ENCODE data around the gene SPATC1L.
"Not testable (repeated sequence)": the region's sequence is repeated elsewhere in the genome, so short reads cannot be mapped to it uniquely, and the experiment has no call there.

Gene SPATC1L

DNA sequence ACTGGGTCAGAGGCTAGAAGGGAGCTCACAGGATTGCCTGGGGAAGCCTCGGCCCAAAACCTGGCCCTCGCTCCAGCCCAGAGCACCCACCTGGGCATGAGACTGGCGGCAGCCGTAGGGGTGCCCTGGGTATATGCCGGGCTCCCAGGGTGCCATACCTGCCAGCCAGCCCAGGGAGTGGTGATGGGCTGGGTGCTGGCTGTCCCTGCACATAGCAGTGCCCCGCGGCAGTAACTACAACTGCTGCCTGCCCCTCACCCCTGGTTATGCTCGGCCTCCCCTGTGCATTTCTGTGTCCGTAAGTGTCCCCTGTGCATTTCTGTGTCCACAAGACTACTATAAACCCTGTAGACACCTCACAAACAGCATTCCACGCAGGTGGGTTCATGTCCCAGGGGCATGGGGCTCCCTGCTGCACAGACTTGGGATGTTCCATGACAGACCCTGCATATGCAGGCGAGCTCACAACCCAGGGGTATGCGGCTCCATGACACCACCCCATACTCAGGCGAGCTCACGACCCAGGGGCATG lies 5.8 kb upstream of the SPATC1L start:
- H3K36me3 Mint-ChIP-seq (ENCODE audit: insufficient read depth), result peaks cover 3% of the 10 kb centered on the region
- DNase-seq (ENCODE audit: low spot score in 2 of 2), result no peak
- H3K27me3 Mint-ChIP-seq, result no peaks in the 10 kb centered on the region
- no peaks in the 10 kb centered on the region for H3K4me1 Mint-ChIP-seq
- no peak overlapping the region for H3K4me3 Mint-ChIP-seq
- no peak for ATAC-seq (replicated peaks; ENCODE audit: extremely low read depth, poor library complexity, severe bottlenecking)
- no peaks in the 10 kb centered on the region for H3K9me3 Mint-ChIP-seq
- no peak overlapping the region for H3K27ac Mint-ChIP-seq (ENCODE audit: low read depth)

DNA sequence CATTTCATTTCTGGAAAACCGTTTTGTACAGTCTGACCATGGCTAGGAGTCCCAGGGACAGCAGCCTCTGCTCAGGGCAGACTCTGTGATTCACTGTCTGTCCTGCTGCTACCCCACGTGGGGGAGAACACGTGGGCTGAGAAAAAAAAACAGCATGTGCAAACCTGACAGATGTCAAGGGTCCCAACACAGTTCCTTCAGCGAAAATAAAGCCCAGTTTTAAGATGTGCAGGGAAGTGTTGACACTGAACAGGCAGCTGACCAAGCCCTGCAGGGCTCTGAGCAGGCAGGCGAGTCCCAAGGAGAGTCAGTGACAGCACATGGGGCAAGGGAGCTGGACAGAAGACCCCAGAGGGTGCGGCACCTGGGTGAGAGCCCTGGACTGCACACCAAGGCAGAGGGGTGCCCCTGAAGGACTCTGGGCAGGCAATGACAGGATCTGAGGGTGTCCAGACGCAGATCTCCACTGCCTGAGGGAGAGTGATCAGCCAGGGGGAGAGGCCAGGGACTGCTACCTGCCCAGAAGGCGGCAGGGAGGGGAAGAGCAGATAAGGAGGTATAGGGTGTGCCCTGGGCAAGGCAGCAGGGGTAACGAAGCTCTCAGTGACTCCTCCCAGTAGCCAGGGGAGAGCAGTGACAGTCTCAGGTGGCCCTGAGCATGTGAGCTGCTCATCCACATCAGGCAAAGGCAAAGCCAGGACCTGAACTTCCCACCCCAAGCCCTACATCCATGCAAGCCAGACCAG lies 5.1 kb upstream of the SPATC1L start:
- Mint-ChIP-seq H3K4me3 (no peak overlapping the region), H3K9me3 (no peaks in the 10 kb centered on the region), H3K27ac (ENCODE audit: low read depth) (no peak overlapping the region), H3K36me3 (ENCODE audit: insufficient read depth) (peaks cover 4% of the 10 kb centered on the region), H3K4me1 (no peaks in the 10 kb centered on the region), H3K27me3 (no peaks in the 10 kb centered on the region)
- DNase-seq (ENCODE audit: low spot score in 2 of 2) (no peak), ATAC-seq (replicated peaks; ENCODE audit: extremely low read depth, poor library complexity, severe bottlenecking) (no peak)

DNA sequence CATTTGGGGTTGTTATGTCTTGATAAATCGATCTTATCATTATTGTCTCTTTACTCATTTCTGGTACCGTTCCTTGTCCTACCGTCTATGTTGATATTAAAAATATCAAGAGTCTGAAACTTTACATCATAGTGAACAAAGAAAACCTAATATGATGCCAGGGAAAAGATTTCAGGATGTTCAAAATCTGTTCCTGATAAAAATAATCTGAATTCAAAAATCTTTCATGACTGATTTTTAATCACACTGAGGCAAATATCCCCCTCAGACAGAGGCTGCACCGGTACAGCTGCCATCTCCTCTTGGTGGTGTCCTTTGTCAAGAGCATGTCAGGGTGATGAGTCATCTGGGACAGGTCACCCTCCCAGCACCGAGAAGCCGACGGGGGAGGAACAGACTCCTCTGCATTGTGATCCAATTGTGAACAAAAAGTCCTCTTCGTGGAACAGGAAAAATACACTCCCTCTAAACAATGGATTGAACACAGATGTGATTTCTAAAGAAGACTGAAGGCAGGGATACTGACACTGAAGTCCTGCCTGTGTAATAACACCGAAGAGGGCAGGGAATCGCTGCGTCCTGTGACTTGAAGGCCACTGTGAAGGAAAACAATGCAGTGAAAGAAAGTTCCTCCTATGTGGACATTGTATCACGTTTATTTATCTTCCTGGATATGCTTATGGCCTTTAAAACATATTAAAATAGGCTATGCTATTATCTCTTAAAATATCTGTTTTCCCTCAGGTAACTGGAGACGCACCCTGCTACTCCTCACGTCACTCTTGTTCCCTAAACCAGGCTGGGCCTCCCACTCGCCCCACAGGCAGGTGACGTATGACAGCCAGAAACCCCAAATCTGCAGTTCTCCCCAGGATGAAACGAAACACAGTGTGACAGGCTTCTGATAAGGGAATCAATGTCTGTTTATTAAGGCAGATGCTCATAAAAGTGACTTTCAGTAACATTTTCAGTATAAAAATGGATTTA lies 4.3 kb upstream of the SPATC1L start:
- Mint-ChIP-seq H3K4me3 (no peak overlapping the region), H3K27ac (ENCODE audit: low read depth) (peak overlapping the region; percentile 60), H3K36me3 (ENCODE audit: insufficient read depth) (peaks cover 3% of the 10 kb centered on the region), H3K9me3 (no peaks in the 10 kb centered on the region), H3K4me1 (no peaks in the 10 kb centered on the region), H3K27me3 (no peaks in the 10 kb centered on the region)
- DNase-seq (ENCODE audit: low spot score in 2 of 2) (no peak), ATAC-seq (replicated peaks; ENCODE audit: extremely low read depth, poor library complexity, severe bottlenecking) (no peak)

DNA sequence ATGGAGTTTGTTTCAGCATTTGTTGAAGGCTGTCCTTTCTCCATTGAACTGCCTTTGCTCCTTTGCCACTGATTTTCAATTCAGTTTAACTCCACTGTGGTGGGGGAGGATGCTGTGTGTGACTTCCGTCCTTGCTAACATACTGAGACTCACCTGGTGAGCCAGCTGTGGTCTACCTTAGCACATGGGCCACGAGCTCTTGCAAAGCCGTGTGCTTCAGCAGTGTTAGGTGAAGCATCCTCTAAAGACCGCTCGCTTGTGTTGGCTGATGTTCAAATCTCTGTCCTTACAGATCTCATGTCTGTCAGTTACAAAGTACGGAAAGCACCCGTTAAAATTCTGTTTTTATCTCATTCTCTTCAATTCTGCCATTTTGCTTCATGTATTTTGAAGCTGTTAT lies 3.6 kb upstream of the SPATC1L start:
- H3K27me3 Mint-ChIP-seq, result no peaks in the 10 kb centered on the region
- H3K9me3 Mint-ChIP-seq, result no peaks in the 10 kb centered on the region
- H3K36me3 Mint-ChIP-seq (ENCODE audit: insufficient read depth), result peaks cover 3% of the 10 kb centered on the region
- no peaks in the 10 kb centered on the region for H3K4me1 Mint-ChIP-seq
- DNase-seq (ENCODE audit: low spot score in 2 of 2), result no peak
- ATAC-seq (replicated peaks; ENCODE audit: extremely low read depth, poor library complexity, severe bottlenecking), result no peak
- peak overlapping the region; percentile 60 for H3K27ac Mint-ChIP-seq (ENCODE audit: low read depth)
- no peak overlapping the region for H3K4me3 Mint-ChIP-seq

DNA sequence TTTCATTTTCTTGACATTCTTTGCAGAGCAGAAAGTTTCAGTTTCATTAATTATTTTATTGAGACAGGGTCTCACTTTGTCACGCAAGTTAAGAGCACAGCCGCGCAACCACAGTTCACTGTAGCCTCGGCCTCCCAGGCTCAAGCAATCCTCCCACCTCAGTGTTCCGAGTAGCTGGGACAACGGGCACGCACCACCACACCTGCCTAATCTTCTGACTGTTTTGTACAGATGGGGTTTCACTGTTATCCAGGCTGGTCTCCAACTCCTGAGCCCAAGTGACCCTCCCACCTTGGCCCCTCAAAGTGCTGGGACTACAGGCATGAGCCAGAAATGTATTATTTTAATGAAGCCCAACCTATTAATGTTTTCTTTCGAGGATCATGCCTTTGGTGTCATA lies 3.0 kb upstream of the SPATC1L start:
- Mint-ChIP-seq H3K27ac (ENCODE audit: low read depth) (no peak overlapping the region), H3K27me3 (no peaks in the 10 kb centered on the region), H3K4me3 (no peak overlapping the region), H3K4me1 (no peaks in the 10 kb centered on the region), H3K36me3 (ENCODE audit: insufficient read depth) (peaks cover 3% of the 10 kb centered on the region), H3K9me3 (no peaks in the 10 kb centered on the region)
- ATAC-seq (replicated peaks; ENCODE audit: extremely low read depth, poor library complexity, severe bottlenecking) (no peak), DNase-seq (ENCODE audit: low spot score in 2 of 2) (no peak)

DNA sequence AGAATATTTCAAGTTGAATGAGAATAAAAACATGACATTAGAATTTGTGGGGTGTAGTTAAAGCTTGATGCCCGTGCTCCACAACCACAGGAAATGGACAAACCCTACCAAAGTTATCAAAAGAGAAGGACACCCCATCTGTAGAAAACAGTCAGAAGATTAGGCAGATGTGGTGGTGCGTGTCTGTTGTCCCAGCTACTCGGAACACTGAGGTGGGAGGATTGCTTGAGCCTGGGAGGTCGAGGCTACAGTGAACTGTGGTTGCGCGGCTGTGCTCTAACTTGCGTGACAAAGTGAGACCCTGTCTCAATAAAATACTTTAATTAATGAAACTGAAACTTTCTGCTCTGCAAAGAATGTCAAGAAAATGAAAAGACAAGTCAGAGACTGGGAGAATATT lies 1.5 kb upstream of the SPATC1L start:
- DNase-seq (ENCODE audit: low spot score in 2 of 2) (no peak), ATAC-seq (replicated peaks; ENCODE audit: extremely low read depth, poor library complexity, severe bottlenecking) (no peak)
- no peak overlapping the region for H3K4me3 Mint-ChIP-seq
- H3K4me1 Mint-ChIP-seq, result no peaks in the 10 kb centered on the region
- peaks cover 3% of the 10 kb centered on the region for H3K36me3 Mint-ChIP-seq (ENCODE audit: insufficient read depth)
- H3K27ac Mint-ChIP-seq (ENCODE audit: low read depth), result no peak overlapping the region
- H3K27me3 Mint-ChIP-seq, result no peaks in the 10 kb centered on the region
- no peaks in the 10 kb centered on the region for H3K9me3 Mint-ChIP-seq

DNA sequence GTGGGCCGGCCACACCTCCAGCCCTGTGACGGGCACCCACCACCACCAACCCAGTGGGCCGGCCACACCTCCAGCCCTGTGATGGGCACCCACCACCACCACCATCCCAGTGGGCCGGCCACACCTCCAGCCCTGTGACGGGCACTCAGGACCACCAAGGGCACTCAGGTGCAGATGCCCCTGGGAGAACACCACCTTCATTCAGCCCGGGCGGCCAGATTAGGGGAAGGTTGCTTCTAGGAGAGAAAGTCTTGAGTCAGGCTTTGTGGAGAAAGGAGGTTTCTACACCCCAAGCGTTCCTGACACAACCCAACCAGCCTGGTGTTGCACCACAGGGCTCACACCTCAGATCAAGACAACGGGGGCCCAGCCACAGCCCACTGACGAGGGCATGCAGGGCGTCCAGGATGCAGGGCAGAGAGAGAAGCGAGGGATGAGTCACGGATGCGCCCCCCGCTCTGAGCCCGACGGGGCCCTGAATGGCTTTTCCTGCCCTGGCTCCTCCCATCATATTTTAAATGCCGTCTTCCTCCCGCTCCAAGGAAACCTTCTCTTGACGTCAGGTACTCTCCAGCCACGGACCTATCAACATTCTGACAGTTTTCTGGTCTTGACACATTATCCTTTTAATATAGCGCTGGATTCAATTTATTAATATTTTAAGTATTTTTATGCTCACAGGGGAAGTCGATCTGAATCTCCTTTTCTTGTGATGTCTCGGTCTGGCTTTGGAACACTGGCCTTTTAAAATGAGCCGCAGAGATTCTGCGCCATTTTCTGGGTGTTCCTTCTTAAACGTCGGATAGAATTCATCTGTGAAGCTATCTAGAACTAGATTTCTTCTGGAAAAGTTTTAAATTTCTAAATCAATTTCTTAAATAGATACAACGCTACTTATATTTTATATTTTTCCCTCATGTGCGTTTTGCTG lies 631 bp upstream of the SPATC1L start:
- ATAC-seq (replicated peaks; ENCODE audit: extremely low read depth, poor library complexity, severe bottlenecking) (peak; percentile 91), DNase-seq (ENCODE audit: low spot score in 2 of 2) (peak in 1 of 2 donors; percentile 79)
- no peaks in the 10 kb centered on the region for H3K9me3 Mint-ChIP-seq
- no peaks in the 10 kb centered on the region for H3K27me3 Mint-ChIP-seq
- H3K4me1 Mint-ChIP-seq, result no peaks in the 10 kb centered on the region
- H3K27ac Mint-ChIP-seq (ENCODE audit: low read depth), result peak overlapping the region; percentile 26
- peaks cover 3% of the 10 kb centered on the region for H3K36me3 Mint-ChIP-seq (ENCODE audit: insufficient read depth)
- H3K4me3 Mint-ChIP-seq, result peak overlapping the region; percentile 71

DNA sequence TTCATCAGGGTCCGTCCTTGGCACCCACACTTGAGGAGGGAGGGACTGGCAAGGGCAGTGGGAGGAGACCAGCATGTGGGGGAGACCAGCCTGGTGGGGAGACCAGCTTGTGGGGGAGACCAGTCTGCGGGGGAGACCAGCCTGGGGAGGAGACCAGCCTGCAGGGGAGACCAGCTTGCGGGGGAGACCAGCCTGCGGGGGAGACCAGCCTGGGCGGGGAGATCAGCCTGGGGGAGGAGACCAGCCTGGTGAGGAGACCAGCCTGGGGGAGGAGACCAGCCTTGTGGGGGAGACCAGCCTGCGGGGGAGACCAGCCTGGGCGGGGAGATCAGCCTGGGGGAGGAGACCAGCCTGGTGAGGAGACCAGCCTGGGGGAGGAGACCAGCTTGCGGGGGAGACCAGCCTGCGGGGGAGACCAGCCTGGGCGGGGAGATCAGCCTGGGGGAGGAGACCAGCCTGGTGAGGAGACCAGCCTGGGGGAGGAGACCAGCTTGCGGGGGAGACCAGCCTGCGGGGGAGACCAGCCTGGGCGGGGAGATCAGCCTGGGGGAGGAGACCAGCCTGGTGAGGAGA lies 836 bp downstream of the SPATC1L start:
- H3K4me1 Mint-ChIP-seq, result not testable (repeated sequence)

DNA sequence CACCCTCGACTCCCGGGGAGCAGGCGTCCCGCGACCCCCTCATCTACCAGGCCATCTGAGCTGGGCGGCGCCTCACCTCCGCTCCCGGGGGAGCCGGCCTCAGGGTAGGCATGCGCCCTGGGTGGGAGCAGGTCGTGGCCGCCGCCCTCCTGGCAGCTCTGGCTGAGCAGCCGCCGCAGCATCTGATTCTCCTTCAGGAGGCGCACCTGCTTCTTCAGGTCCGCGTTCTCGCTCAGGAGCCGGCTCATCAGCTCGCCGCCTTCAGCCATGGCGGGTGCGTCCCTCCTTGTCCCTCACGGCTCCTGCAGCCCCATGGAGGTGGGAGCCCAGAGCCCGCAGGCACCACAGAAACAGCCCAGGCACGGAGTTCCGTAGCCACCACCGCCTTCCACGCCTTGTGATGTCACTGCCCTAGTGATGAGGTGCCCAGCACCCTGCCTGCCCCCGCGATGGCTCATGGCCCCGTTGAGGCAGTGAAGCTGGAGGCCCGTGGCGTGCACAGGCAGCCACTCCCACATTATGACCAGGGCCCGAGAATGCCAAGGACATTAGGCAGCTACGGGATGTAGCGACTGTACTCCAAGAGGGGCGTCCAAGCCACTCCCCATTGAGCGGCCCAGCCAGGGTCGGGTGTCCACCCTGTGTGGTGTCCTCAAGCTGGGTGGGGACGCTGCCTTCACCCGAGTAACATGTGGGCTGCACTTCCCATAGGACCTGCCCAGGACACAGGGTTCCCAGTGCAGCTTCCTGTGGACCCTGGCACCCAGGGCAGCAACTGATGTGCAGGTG lies 1.5 kb downstream of the SPATC1L start:
- no peaks in the 10 kb centered on the region for H3K27me3 Mint-ChIP-seq
- H3K9me3 Mint-ChIP-seq, result no peaks in the 10 kb centered on the region
- ATAC-seq (replicated peaks; ENCODE audit: extremely low read depth, poor library complexity, severe bottlenecking) (no peak), DNase-seq (ENCODE audit: low spot score in 2 of 2) (no peak)
- H3K36me3 Mint-ChIP-seq (ENCODE audit: insufficient read depth), result peaks cover 3% of the 10 kb centered on the region
- no peak overlapping the region for H3K27ac Mint-ChIP-seq (ENCODE audit: low read depth)
- H3K4me1 Mint-ChIP-seq, result no peaks in the 10 kb centered on the region
- H3K4me3 Mint-ChIP-seq, result peak overlapping the region; percentile 52

More for the DNA sequence above, 836 bp downstream of the SPATC1L start:
- H3K4me3 Mint-ChIP-seq, result peak overlapping the region; percentile 52
- not testable (repeated sequence) for ATAC-seq (replicated peaks; ENCODE audit: extremely low read depth, poor library complexity, severe bottlenecking); H3K36me3 Mint-ChIP-seq (ENCODE audit: insufficient read depth); H3K27ac Mint-ChIP-seq (ENCODE audit: low read depth); H3K9me3 Mint-ChIP-seq; DNase-seq (ENCODE audit: low spot score in 2 of 2); H3K27me3 Mint-ChIP-seq

DNA sequence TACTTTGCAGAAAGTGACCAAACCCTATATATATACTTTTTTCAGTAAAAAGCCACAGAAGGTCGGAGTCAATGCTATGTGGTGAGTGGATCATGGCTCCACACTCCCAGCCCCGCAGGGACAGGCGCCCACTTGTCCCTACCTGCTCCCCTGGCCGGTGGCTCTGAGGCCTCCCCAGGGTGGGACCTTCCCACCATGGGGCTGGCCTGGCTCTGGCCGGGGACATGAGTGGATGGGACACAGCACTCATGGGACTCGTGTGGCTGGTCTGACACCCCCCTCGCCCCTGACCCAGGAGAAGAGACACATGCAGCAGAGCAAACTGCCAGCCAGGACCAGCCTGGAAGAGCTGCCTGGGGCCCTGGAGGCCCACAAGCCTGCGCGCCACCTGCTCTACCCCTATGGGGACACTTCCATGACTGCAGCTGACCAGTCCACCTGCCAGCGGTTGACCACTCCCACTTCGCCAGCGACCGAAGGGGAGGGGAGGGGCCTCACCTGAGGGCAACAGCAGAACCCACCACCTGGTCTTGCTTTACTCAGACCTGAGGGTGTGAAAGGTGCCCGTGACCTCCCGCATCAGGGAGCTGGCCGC lies 2.2 kb downstream of the SPATC1L start:
- Mint-ChIP-seq H3K36me3 (ENCODE audit: insufficient read depth) (peaks cover 3% of the 10 kb centered on the region), H3K9me3 (no peaks in the 10 kb centered on the region), H3K4me3 (no peak overlapping the region), H3K27me3 (no peaks in the 10 kb centered on the region), H3K4me1 (no peaks in the 10 kb centered on the region), H3K27ac (ENCODE audit: low read depth) (no peak overlapping the region)
- no peak for DNase-seq (ENCODE audit: low spot score in 2 of 2)
- no peak for ATAC-seq (replicated peaks; ENCODE audit: extremely low read depth, poor library complexity, severe bottlenecking)

DNA sequence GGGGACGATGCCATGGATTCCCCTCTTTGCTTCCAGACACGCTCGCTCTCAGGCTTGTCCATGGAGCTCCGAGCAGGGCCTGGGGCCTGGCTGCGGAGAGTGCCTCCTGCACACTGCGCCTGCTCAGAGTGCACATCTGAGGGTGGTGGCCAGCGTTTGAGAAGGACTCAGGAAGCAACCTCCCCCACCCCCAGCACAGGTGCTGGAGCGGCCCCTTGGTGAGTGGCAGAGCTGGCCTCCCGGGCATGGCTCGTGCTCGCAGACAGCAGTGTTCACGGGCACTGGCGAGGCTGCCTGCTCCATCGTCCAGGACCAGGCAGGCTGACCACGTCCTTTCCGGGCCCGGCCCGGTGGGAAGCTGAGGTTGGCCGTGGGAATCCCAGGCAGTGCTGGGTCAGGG lies 2.8 kb downstream of the SPATC1L start:
- ATAC-seq (replicated peaks; ENCODE audit: extremely low read depth, poor library complexity, severe bottlenecking) (no peak), DNase-seq (ENCODE audit: low spot score in 2 of 2) (no peak)
- peaks cover 3% of the 10 kb centered on the region for H3K36me3 Mint-ChIP-seq (ENCODE audit: insufficient read depth)
- H3K9me3 Mint-ChIP-seq, result no peaks in the 10 kb centered on the region
- H3K4me3 Mint-ChIP-seq, result no peak overlapping the region
- H3K4me1 Mint-ChIP-seq, result no peaks in the 10 kb centered on the region
- H3K27ac Mint-ChIP-seq (ENCODE audit: low read depth), result no peak overlapping the region
- H3K27me3 Mint-ChIP-seq, result no peaks in the 10 kb centered on the region

All from central memory CD8-positive, alpha-beta T cell (primary cell).